Left colon (tissue), 2 donors: ENCODE data around the gene PPP1R26. TPM values are rescaled to one million over a fixed set of nuclear protein-coding genes. Genes with fewer than 3 reads are reported as not detected.

Experiments
- ATAC-seq: fragments of 200-7000 bp; cut with Tn5 transposase; one replicate; pipeline ENCODE4 v1.9.1; 2020; ENCODE audit warnings: mild to moderate bottlenecking, moderate library complexity
- DNase-seq, 2 donors: peaks; one replicate each; pipeline ENCODE4 v3.0.0-alpha.2; 2020
- intact Hi-C, 2 donors: fragments of 100-400 bp; cut with DNase I in 1 of 2; cut with micrococcal nuclease in 1 of 2; formaldehyde crosslinking; loops; one replicate each; pipeline versions ENCODE4 v1.11.2 to v1.14.0; 2022; cut with DNase I, micrococcal nuclease
- total RNA-seq, 2 donors: library from RNA; stranded (reverse); fragmentation: NEBNext Ultra II Directional; extraction: Animal tissue kit (Norgen Biotek cat#: 25700); gene quantifications; one replicate each; pipeline ENCODE4 v1.2.1, GENCODE V29; 2021
- donor health status: DM: no; HTN: no; CAD: no.
- donor health status: DM: yes; HTN: yes; CAD: no.

Gene PPP1R26
- total RNA-seq, 2 donors from 2014 or later, result 20.4 to 26.3 TPM

GRCh38 chr9:135514342-135515082 lies 34.9 kb downstream of the PPP1R26 start:
- ATAC-seq (no peak), DNase-seq (no peak)
- intact Hi-C loops, result no loop called here

GRCh38 chr9:135515083-135515951 lies 35.7 kb downstream of the PPP1R26 start:
- ATAC-seq (no peak), DNase-seq (no peak)
- intact Hi-C loops, result no loop called here

- no peak for ATAC-seq
- no peak for DNase-seq
- intact Hi-C loops, result no loop called here
Observed at GRCh38 chr9:135516132-135516860, 36.7 kb downstream of the PPP1R26 start.

GRCh38 chr9:135517407-135517822 lies 37.8 kb downstream of the PPP1R26 start:
- ATAC-seq (no peak), DNase-seq (no peak)
- intact Hi-C loops, result no loop called here

GRCh38 chr9:135519179-135519971 lies 39.8 kb downstream of the PPP1R26 start:
- ATAC-seq (no peak), DNase-seq (no peak)
- intact Hi-C loops, result no loop called here

GRCh38 chr9:135520916-135521607 lies 41.5 kb downstream of the PPP1R26 start, which contains the start of gene LCN1:
Gene LCN1, plus strand, starts transcription at chr9:135521440. Its CDS starts 58 bp downstream, at chr9:135521498.
- DNase-seq, result no peak
- intact Hi-C loops, result no loop called here
- no peak for ATAC-seq

- intact Hi-C loops, result no loop called here
- DNase-seq (no peak), ATAC-seq (no peak)
Observed at GRCh38 chr9:135521608-135522095, 42.1 kb downstream of the PPP1R26 start.

- no peak for ATAC-seq
- intact Hi-C loops, result no loop called here
- no peak for DNase-seq
Observed at GRCh38 chr9:135522137-135522877, 42.7 kb downstream of the PPP1R26 start.

GRCh38 chr9:135522931-135523330 lies 43.3 kb downstream of the PPP1R26 start:
- intact Hi-C loops, result no loop called here
- no peak for DNase-seq
- no peak for ATAC-seq

- no peak for ATAC-seq
- intact Hi-C loops, result no loop called here
- DNase-seq, result no peak
Observed at GRCh38 chr9:135523521-135524129, 44.0 kb downstream of the PPP1R26 start.

- no peak for ATAC-seq
- DNase-seq, result no peak
- intact Hi-C loops, result no loop called here
Observed at GRCh38 chr9:135524130-135524861, 44.7 kb downstream of the PPP1R26 start.

GRCh38 chr9:135525241-135526088 lies 45.9 kb downstream of the PPP1R26 start:
- DNase-seq (no peak), ATAC-seq (no peak)
- intact Hi-C loops, result no loop called here

- no peak for DNase-seq
Observed at GRCh38 chr9:135526089-135526729, 46.6 kb downstream of the PPP1R26 start.

GRCh38 chr9:135526730-135527571 lies 47.4 kb downstream of the PPP1R26 start:
- DNase-seq (no peak), ATAC-seq (no peak)
- intact Hi-C loops, result no loop called here

More at GRCh38 chr9:135526089-135526729, 46.6 kb downstream of the PPP1R26 start:
- ATAC-seq, result no peak
- intact Hi-C loops, result no loop called here
